ENCODE data around the gene MRPL58.

DNA sequence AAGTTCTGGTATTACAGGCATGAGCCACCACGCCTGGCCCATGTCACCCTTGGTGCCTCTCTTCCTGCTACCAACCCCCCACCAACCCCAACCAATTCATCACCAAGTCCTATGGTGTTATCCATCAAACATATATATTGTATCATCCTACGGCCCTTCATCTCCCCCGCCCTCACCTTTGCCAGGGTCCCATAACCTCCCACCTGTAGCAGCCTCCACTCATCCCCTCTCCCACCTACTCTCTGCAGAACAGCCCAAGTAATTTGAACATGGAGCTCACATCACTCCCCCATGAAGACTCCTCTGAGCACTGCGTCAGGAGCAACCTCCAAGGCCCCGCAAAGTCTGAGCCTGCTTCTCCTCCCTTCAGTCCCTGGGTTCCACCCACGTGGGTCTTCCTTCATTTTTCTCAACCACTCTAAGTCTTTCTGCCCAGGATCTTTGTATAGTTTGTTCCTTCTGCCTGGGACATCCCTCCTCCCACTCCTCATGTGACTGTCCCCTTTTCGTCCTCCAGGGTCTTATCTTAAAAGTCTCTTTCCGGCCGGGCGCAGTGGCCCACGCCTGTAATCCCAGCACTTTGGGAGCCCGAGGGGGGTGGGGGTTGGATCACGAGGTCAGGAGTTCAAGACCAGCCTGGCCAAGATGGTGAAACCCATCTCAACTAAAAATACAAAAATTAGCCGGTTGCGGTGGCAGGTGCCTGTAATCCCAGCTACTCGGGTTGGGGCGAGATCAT is 32.9 kb upstream of the MRPL58 start:
- TF ChIP-seq, protein P1, sequence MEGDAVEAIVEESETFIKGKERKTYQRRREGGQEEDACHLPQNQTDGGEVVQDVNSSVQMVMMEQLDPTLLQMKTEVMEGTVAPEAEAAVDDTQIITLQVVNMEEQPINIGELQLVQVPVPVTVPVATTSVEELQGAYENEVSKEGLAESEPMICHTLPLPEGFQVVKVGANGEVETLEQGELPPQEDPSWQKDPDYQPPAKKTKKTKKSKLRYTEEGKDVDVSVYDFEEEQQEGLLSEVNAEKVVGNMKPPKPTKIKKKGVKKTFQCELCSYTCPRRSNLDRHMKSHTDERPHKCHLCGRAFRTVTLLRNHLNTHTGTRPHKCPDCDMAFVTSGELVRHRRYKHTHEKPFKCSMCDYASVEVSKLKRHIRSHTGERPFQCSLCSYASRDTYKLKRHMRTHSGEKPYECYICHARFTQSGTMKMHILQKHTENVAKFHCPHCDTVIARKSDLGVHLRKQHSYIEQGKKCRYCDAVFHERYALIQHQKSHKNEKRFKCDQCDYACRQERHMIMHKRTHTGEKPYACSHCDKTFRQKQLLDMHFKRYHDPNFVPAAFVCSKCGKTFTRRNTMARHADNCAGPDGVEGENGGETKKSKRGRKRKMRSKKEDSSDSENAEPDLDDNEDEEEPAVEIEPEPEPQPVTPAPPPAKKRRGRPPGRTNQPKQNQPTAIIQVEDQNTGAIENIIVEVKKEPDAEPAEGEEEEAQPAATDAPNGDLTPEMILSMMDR (conservative IDR thresholded peaks at IDR 0.05; ENCODE audit: low read depth, low read length): no peak
- TF ChIP-seq EZH2 (IDR thresholded peaks at IDR 0.05; ENCODE audit: low read length, unreplicated experiment) (no peak), EZH2phosphoT487 (IDR thresholded peaks at IDR 0.05; ENCODE audit: borderline replicate concordance, low read length) (no peak)

All from PC-3 (cell line).